ENCODE results near the gene PHACTR3. TPM values are rescaled to one million over a fixed set of nuclear protein-coding genes. Genes with fewer than 3 reads are reported as not detected.

PHACTR3 gene
- polyA plus RNA-seq, 2 of the 4 experiments (the other 2 are of a cell fraction) = not detected

- Histone ChIP-seq H3K4me2 (no peak overlapping the region), H3K4me3 (no peak overlapping the region), H3K4me1 (no peaks in the 10 kb centered on the region), H3K27ac (no peak overlapping the region), H3K9me3 (no peaks in the 10 kb centered on the region)
- no peak for TF ChIP-seq MAZ (IDR thresholded peaks at IDR 0.05; ENCODE audit: borderline replicate concordance, low read depth, low read length)
- ATAC-seq (no peak), FAIRE-seq (no peak), DNase-seq (ENCODE audit: low read depth in 1 of 2, low spot score in 1 of 2) (no peak)
- 19% methylated on average over 13 of the region's 16 CpGs for WGBS (ENCODE audit: missing lambda C conversion rate)
- CTCF ChIA-PET = interaction anchor here (1.1 to 1.9 kb wide), 2 partner anchors 20 to 165 kb away, joined by 3 to 7 read pairs; no protein-coding TSS in a partner anchor
- POLR2A ChIA-PET = no interaction called here
Observed at GRCh38 chr20:59737073-59737666, 132.8 kb downstream of the PHACTR3 start.

- Histone ChIP-seq H3K9me3 (no peaks in the 10 kb centered on the region), H3K4me3 (no peak overlapping the region), H3K4me2 (no peak overlapping the region), H3K4me1 (no peaks in the 10 kb centered on the region), H3K27ac (no peak overlapping the region)
- ATAC-seq (no peak), DNase-seq (ENCODE audit: low read depth in 1 of 2, low spot score in 1 of 2) (no peak), FAIRE-seq (no peak)
- TF ChIP-seq REST (IDR thresholded peaks at IDR 0.05) (no peak), CHD4 (IDR thresholded peaks at IDR 0.05; ENCODE audit: borderline replicate concordance) (no peak), MAFK (IDR thresholded peaks at IDR 0.05; ENCODE audit: partially characterized antibody) (no peak), TP53 (CRISPR knock-in tag; IDR thresholded peaks at IDR 0.05) (no peak), USF2 (IDR thresholded peaks at IDR 0.05) (no peak), RCOR1 (IDR thresholded peaks at IDR 0.05; ENCODE audit: low read depth, low read length) (no peak), KDM5A (IDR thresholded peaks at IDR 0.05) (no peak), TFCP2L1 (CRISPR knock-in tag; IDR thresholded peaks at IDR 0.05) (no peak), CHD2 (IDR thresholded peaks at IDR 0.05; ENCODE audit: low read length, partially characterized antibody) (no peak), PHF8 (IDR thresholded peaks at IDR 0.05; ENCODE audit: borderline replicate concordance, low read depth) (no peak), ESRRA (IDR thresholded peaks at IDR 0.05; ENCODE audit: borderline replicate concordance, low read length) (no peak), HOXB13 (CRISPR knock-in tag; IDR thresholded peaks at IDR 0.05; ENCODE audit: low read depth) (no peak), ZNF302 (CRISPR knock-in tag; IDR thresholded peaks at IDR 0.05) (no peak), CTCF (IDR thresholded peaks at IDR 0.05) (no peak), MAZ (IDR thresholded peaks at IDR 0.05; ENCODE audit: borderline replicate concordance, low read depth, low read length) (no peak), HES2 (IDR thresholded peaks at IDR 0.05) (no peak), HOXB5 (CRISPR knock-in tag; IDR thresholded peaks at IDR 0.05) (no peak), ZFP36 (IDR thresholded peaks at IDR 0.05; ENCODE audit: borderline replicate concordance, partially characterized antibody) (no peak)
- CTCF ChIA-PET = interaction anchor here (0.5 to 1.9 kb wide), 3 partner anchors 21 to 166 kb away, joined by 3 to 7 read pairs (median 3); no protein-coding TSS in a partner anchor
- POLR2A ChIA-PET = no interaction called here
- WGBS (ENCODE audit: missing lambda C conversion rate) = 3% methylated on average over 4 of the region's 4 CpGs
Observed at GRCh38 chr20:59737816-59738215, 133.5 kb downstream of the PHACTR3 start.

All from A549 (cell line).